ENCODE data around the gene ADCK1. TPM values are rescaled to one million over a fixed set of nuclear protein-coding genes. Genes with fewer than 3 reads are reported as not detected.
A peak's percentile ranks its signal among the peaks of the same experiment; 100 is the strongest.

Gene ADCK1
- total and polyA plus RNA-seq, 2 of the 13 experiments (the other 11 are each of a cell fraction or from before 2014, with no cell fraction given): 3.9 to 6.3 TPM

DNA sequence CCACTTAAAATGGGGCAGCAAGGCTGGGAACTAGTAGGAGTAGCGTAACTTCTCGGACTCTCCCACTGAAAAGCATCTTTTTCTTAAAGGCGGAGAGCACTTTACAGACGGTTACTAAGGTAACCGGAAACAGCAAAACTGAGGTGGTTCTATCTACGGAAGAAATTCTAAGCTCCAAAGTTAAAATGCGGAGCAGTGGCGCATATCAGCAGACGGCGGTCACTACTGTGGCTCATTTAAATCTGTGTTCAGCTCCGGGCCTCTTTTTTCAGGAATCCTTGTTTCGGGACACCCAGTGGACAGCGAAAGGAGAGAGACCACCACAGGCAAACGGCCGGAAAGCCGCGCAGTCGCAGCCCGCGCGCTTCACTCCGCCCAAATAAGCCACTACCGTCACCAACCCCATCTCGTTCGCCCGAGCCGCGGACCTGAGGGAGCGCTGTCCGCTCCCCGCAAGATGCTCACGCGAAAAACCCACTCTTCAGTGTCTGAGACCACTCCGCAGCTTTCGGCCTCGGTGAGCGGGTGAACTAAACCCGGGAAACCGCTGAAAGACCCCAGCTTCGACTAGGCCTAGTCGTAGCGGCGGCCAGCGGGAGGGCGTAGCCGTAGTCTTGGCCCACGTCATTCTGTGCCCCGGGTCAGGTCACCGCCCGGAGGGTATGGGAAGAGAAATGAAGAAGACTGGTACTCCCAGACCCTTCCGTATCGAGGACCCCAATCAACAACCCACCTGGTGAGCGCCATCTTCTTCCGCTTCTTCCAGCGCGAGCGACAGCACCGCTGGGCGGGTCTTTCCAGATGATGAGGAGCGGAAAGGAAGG is 39.3 kb upstream of the ADCK1 start, which contains the start of gene SNW1 (continued):
- TF ChIP-seq KAT7 (CRISPR knock-in tag; IDR thresholded peaks at IDR 0.05; ENCODE audit: borderline replicate concordance) (peak; percentile 91; the same call in 1 of the 2 replicates), SIN3B (IDR thresholded peaks at IDR 0.05; ENCODE audit: low read length) (no peak), ZNF234 (CRISPR knock-in tag; conservative IDR thresholded peaks at IDR 0.05) (no peak), ZNF225 (CRISPR knock-in tag; IDR thresholded peaks at IDR 0.05) (peak; percentile 92), ZNF530 (CRISPR knock-in tag; IDR thresholded peaks at IDR 0.05; ENCODE audit: low read depth) (no peak), ZSCAN9 (CRISPR knock-in tag; IDR thresholded peaks at IDR 0.05; ENCODE audit: borderline replicate concordance) (peak; percentile 56; the same call in 1 of the 2 replicates), TSC22D2 (CRISPR knock-in tag; IDR thresholded peaks at IDR 0.05; ENCODE audit: borderline replicate concordance) (peak; percentile 58; the same call in 1 of the 2 replicates), FOXM1 (CRISPR knock-in tag; IDR thresholded peaks at IDR 0.05) (no peak; the same call in 1 of the 2 replicates), CHCHD3 (CRISPR knock-in tag; IDR thresholded peaks at IDR 0.05) (no peak), MED1 (CRISPR knock-in tag; IDR thresholded peaks at IDR 0.05) (no peak; the same call in 1 of the 2 replicates), ZNF343 (CRISPR knock-in tag; IDR thresholded peaks at IDR 0.05) (0 out of 2 replicates have a peak, but pooled peaks have one; percentile 51), GTF2F1 (IDR thresholded peaks at IDR 0.05; ENCODE audit: low read length) (no peak), ZNF75D (CRISPR knock-in tag; IDR thresholded peaks at IDR 0.05; ENCODE audit: borderline replicate concordance) (no peak), ZNF17 (CRISPR knock-in tag; IDR thresholded peaks at IDR 0.05) (no peak), KAT8 (CRISPR knock-in tag; IDR thresholded peaks at IDR 0.05) (peak; percentile 93), HCFC1 (IDR thresholded peaks at IDR 0.05; ENCODE audit: low read depth, low read length) (no peak), IRX3 (CRISPR knock-in tag; IDR thresholded peaks at IDR 0.05; ENCODE audit: borderline replicate concordance, low read depth) (no peak), MED13 (CRISPR knock-in tag; IDR thresholded peaks at IDR 0.05) (0 out of 2 replicates have a peak, but pooled peaks have one; percentile 34), ZNF557 (CRISPR knock-in tag; IDR thresholded peaks at IDR 0.05) (no peak)
- TF ChIP-seq, protein P1, sequence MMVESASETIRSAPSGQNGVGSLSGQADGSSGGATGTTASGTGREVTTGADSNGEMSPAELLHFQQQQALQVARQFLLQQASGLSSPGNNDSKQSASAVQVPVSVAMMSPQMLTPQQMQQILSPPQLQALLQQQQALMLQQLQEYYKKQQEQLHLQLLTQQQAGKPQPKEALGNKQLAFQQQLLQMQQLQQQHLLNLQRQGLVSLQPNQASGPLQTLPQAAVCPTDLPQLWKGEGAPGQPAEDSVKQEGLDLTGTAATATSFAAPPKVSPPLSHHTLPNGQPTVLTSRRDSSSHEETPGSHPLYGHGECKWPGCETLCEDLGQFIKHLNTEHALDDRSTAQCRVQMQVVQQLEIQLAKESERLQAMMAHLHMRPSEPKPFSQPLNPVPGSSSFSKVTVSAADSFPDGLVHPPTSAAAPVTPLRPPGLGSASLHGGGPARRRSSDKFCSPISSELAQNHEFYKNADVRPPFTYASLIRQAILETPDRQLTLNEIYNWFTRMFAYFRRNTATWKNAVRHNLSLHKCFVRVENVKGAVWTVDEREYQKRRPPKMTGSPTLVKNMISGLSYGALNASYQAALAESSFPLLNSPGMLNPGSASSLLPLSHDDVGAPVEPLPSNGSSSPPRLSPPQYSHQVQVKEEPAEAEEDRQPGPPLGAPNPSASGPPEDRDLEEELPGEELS (CRISPR knock-in tag; IDR thresholded peaks at IDR 0.05): no peak
- TF ChIP-seq, protein P2, sequence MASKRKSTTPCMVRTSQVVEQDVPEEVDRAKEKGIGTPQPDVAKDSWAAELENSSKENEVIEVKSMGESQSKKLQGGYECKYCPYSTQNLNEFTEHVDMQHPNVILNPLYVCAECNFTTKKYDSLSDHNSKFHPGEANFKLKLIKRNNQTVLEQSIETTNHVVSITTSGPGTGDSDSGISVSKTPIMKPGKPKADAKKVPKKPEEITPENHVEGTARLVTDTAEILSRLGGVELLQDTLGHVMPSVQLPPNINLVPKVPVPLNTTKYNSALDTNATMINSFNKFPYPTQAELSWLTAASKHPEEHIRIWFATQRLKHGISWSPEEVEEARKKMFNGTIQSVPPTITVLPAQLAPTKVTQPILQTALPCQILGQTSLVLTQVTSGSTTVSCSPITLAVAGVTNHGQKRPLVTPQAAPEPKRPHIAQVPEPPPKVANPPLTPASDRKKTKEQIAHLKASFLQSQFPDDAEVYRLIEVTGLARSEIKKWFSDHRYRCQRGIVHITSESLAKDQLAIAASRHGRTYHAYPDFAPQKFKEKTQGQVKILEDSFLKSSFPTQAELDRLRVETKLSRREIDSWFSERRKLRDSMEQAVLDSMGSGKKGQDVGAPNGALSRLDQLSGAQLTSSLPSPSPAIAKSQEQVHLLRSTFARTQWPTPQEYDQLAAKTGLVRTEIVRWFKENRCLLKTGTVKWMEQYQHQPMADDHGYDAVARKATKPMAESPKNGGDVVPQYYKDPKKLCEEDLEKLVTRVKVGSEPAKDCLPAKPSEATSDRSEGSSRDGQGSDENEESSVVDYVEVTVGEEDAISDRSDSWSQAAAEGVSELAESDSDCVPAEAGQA (IDR thresholded peaks at IDR 0.05; ENCODE audit: low read depth): 0 out of 2 replicates have a peak, but pooled peaks have one; percentile 19
- TF ChIP-seq, protein P2 (CRISPR knock-in tag; IDR thresholded peaks at IDR 0.05; ENCODE audit: borderline replicate concordance): no peak
- TF ChIP-seq, protein P3, sequence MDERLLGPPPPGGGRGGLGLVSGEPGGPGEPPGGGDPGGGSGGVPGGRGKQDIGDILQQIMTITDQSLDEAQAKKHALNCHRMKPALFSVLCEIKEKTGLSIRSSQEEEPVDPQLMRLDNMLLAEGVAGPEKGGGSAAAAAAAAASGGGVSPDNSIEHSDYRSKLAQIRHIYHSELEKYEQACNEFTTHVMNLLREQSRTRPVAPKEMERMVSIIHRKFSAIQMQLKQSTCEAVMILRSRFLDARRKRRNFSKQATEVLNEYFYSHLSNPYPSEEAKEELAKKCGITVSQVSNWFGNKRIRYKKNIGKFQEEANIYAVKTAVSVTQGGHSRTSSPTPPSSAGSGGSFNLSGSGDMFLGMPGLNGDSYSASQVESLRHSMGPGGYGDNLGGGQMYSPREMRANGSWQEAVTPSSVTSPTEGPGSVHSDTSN (CRISPR knock-in tag; IDR thresholded peaks at IDR 0.05): peak; percentile 46; the same call in 1 of the 2 replicates

Data from HepG2 (cell line).